DMS79 treated with DMSO at 0.1 percent for 48 hours (cell line): Measurements from ENCODE around the gene RAB21.
"Not testable (repeated sequence)": the region's sequence is repeated elsewhere in the genome, so short reads cannot be mapped to it uniquely, and the experiment has no call there.

ENCODE experiments used
- DNase-seq: peaks from one replicate; lab custom pipeline; 2025; lab: John Stamatoyannopoulos, UW

RAB21 gene

DNA sequence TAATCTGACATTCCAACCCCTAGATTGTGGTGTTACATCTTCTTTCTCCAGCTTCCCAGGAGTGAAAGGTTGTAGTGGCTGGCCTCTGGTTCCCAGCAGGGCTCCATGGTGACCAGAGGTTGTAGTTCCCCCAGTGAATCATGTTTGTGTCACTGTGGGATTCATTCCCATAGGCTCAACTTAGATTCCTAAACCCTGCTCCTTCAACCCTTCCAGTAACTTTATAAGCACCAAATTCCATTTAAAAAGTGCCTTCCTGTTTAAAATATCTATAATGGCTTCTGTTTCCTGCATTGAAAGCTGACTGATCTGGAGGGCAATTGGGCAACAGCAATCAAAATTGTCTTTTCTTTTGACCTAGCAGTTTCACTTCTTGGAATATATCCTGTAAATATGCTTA lies 44.4 kb downstream of the RAB21 start:
- DNase-seq: no peak

DNA sequence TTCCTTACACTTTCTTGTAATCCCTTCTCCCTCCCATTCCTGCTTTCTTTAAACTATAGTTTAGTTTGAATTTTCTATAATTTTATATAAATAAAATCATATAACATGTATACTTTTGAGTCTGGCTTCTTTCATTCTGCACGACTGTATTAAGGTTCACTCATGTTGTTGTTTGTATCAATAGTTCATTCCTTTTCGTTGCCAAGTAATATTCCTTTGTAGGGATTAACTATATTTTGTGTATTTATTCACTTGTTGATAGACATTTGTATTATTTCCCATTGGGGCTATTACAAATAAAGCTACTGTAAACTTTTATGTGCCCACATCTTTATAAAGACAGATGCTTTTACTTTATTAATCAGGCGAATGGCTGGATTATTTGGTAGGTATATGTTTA lies 45.5 kb downstream of the RAB21 start:
- no peak for DNase-seq

DNA sequence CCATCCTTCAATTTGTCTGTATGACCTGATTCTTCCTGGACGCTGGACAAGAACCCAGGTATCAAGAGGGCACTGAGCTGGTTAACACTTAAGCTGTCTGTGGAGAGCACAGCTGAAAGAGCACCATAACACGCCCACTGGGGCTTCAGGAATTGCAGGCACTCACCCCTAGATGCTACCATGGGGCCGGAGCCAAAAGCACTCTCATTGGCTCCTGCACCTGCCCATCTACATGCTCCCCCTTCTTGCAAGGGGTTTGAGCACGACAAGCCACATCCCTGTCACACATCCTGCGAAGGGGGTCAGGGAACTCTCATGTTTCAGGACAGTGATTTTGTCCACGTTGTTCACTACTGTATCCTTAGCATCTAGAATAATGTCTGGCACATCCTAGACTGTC lies 49.8 kb downstream of the RAB21 start:
- DNase-seq: no peak

DNA sequence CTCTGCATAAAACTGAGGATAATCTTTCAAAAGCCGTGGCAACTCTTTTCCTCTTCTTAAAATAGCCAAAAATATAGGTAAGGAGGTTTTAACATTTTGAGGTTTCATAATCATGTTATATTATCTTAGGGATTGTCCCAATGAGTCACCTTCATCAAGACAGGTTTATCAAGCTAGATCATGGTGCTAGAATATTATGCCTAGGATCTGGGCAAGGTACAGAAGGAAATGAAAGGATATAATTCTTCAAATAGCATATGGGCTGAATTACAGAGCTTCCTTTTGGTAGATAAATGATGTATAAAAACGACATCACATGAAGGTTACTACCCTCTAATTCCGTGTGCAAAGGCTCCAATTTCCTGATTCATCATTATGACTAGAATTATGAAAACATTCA lies 56.3 kb downstream of the RAB21 start:
- DNase-seq: no peak

DNA sequence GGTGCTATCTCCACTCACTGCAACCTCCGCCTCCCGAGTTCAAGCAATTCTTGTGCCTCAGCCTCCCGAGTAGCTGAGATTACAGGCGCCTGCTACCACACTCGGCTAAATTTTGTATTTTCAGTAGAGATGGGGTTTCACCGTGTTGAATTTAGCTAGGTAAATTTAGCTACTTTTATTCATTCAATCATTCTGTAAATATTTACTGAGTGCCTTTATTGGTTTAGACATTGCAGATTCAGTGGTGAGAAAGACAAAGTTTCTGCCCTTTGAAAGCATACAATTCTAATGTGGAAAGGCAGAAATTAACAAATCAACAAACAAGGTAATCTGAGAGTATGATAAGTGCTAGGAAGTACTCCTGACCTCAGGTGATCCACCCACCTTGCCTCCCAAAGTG lies 60.6 kb downstream of the RAB21 start:
- DNase-seq: not testable (repeated sequence)

DNA sequence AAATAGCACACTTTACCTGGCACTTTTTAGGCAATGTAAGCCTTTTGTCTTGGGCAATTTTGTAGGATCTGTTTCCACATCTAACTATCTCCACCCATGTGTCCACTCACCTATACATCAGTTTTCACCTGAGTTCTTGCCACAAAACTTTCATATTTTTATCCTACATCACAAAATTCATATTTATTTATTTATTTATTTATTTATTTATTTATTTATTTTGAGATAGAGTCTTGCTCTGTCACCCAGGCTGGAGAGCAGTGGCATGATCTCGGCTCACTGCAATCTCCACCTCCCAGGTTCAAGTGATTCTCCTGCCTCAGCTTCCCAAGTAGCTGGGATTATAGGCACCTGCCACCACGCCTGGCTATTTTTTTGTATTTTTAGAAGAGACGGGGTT lies 67.4 kb downstream of the RAB21 start:
- not testable (repeated sequence) for DNase-seq

DNA sequence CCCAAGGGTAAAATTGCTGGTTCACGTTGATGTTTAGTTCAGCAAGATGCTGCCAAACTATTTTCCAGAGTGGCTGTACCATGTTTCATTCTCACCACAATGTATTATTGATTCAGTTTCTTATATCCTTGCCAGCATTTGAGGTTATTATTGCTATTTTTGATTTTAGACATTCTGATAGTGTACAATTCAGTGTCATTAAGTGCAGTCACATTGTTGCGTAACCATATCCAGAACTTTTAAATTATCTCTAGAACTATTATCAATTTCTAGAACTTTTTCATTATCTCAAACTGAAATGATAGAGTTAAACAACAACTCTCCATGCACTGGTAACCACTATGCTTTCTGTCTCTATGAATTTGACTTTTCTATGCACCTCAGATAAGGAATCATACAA lies 74.2 kb downstream of the RAB21 start:
- no peak for DNase-seq

DNA sequence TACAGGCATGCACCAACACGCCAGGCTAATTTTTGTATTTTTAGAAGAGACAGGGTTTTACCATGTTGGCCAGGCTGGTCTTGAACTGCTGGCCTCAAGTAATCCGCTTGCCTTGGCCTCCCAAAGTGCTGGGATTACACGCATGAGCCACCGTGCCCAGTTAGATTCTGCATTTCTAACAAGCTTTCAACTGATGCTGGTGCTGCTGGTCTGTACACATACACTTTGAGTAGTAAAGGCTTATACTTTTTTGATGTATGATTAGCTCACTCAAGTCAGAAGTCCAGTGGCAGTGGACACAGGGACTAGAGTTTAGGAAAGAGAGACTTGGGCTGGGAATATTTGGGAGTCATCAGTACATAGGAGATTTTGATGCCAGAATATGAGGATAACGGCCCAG lies 82.7 kb downstream of the RAB21 start:
- DNase-seq: no peak

DNA sequence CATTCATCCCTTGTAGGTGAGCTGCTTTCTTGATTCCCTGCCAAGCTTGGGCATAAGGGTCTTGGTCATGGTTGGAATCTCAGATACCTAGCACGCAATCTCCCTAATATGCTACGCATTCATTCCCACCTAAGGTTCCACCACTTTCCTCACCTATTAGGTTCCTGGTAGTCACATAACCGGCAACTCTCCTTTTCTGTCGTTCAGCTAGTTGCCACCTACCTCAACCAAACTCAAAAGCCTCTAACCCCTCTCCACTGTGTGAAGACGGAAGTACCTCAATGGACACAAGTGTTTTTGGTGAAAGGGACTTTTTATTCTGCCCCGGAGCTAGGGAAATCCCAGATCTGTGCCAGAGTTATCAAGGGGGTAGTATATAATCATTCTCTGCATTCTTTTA lies 83.6 kb downstream of the RAB21 start:
- DNase-seq: no peak

DNA sequence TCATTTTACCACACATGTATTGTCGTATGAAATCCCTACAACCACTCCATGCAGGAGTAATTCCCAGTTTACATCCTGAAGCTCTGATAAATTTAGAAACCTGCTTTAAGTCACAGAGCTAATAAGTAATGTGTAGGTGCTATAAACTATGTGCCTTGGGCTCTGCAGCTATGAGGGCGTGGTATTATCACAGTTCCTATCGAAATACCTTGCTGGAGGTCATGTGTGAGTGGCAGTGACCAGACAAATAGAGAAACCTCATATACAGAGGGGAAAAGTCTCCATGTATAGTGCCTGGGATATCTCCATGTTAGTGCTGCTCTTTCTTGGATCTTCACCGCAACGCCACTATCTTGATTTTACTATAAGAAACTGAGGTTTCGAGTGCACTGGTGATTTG lies 84.0 kb downstream of the RAB21 start:
- DNase-seq: no peak

DNA sequence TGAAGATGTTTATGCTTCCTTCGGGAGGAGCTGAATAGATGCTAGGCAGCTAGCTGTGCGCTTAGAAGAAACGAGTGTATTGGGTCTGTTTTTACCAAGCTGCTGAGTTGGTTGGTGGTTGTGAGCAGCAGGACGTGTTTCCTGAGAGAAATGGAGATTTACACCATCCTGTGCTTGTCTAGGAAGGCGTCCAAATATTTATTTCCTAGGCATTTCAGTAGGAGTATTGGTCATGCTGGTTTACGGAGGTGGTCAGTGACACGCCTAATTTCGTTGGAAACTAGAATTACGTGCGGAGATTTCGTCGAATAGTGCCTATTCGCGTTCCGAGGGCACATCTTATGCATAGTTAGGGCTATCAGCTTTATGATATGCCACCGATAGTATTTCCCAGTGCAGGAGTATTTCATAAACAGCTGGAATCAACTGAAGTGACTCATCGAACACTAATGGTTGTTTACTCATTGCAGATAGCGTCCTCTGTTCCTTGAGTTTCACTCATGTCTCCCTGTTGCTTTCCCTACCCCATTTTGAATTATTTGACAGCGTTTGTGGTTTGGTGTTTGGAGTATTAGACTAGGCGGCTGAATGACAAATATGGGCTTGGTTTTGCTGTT lies 85.7 kb downstream of the RAB21 start:
- DNase-seq: peak; percentile 1

DNA sequence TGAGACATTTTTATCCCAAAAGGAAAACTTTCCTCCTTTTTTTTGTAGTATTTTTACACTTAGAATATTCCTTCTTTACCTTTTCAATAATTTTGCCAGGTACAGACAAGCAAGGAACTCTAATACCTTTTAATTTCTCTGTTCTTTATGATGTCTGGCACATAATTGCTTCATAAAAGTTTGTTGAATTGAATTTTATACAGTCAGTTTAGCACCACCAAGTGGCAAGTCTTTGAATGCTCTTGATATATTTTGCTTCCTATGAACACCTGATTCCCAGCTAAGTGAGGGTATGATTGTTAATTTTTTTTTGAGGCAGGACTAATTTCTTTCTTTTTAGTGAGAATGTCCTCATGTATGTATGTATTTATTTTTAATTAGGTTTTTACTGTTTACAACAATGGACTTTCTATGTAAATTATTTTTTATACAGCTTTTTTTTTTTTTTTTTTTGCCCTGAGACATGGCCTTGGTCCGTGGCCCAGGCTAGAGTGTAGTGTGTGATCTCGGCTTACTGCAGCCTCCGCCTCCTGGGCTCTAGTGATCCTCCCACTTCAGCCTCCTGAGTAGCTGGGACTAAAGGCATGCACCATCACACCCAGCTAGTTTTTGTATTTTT lies 91.8 kb downstream of the RAB21 start:
- DNase-seq: no peak

DNA sequence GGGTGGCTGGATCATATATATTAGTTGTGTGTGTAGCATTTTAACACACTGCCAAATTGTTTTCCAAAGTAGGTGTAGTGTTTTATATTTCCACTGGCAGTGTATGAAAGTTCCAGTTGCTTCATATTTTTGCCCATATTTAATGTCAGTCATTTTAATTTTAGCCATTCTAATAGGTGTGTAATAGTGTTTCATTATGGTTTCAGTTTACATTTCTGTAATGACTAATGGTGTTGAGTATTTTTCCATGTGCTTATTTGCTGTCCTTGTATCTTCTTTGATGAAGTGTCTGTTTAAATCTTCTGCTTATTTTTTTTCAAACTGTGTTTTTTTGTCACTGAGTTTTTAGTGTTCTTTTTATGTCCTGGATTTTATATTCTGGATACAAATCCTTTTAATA lies 93.5 kb downstream of the RAB21 start:
- no peak for DNase-seq

DNA sequence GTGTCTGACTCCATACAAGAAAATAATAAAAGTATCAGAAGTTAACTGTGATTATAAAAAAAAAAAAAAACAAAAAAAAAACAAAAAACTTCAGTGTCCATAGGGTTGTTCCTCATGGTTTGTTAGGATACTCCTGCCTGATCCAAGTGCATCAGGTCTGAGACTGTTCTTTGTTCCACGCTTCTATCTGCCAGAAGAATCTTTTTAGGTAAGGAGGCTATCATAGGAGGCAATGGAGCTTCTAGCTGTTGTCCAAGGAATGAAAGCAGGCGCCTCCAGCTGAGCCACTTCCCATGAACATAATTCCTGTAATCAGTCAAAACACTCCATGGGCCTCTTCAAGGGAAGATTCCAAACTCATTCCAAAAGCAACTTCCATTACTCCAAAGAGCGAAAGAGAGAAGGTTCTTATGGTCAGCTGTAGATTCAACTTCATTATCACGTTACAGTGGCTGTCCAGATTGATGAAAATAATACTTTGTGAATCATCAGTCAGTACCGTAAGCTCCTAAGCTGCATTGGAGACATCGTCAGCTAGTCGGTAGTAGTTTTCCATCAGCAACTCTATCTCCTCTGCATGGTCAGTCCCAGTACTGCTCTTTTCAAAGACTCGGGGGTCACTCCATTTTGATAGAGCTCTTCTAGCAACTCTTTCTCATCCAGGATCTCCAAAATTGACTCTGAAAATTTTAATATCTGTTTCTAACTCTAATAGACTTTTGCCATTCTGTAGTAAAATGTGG lies 94.6 kb downstream of the RAB21 start:
- no peak for DNase-seq
